HepG2 (cell line): ENCODE data around the gene DROSHA. TPM values are rescaled to one million over a fixed set of nuclear protein-coding genes. Genes with fewer than 3 reads are reported as not detected.

Experiments
- ATAC-seq: fragments of 200-7000 bp; cut with Tn5 transposase; 3 replicates; pipeline ENCODE4 v1.9.1; 2020; ENCODE audit warnings: mild to moderate bottlenecking, moderate library complexity
- BruUV-seq: library from RNA; stranded (reverse); fragments of 400-500 nt; replicated peaks from 2 replicates; lab custom pipeline; 2021; lab: Mats Ljungman, UMichigan
- CTCF ChIA-PET: fragments of 300-600 bp; formaldehyde crosslinking; extraction: SDS; loops from one replicate; lab custom pipeline; 2021; ENCODE audit warnings: low total read pairs, inconsistent platforms, low intra/inter-chr PET ratio; lab: Yijun Ruan, JAX
- POLR2A ChIA-PET: fragments of 350-600 bp; sonication (Branson Sonifier 250); formaldehyde crosslinking; loops from one replicate; lab custom pipeline; 2020; ENCODE audit warnings: antibody characterized with exemption, inconsistent platforms; lab: Yijun Ruan, JAX
- DNase-seq: peaks from one replicate; pipeline ENCODE4 v3.0.0-alpha.2; 2015; ENCODE audit warnings: low spot score
- FAIRE-seq: peaks from 3 replicates; lab custom pipeline; 2011; peaks lifted over from hg19 to GRCh38; lab: Jason Lieb, UNC
- H2AFZ ChIP-seq: one replicate; pipeline ENCODE4 v1.6.1; 2011; ENCODE audit warnings: low read length, inconsistent platforms
- H3K27ac ChIP-seq: fragments of 300-600 bp; 3 replicates; pipeline ENCODE4 v1.8.0; 2011; ENCODE audit warnings: mixed run types, mild to moderate bottlenecking, mixed read lengths, low read length, inconsistent platforms; ENCODE audit not compliant: insufficient read depth; ENCODE audit errors: extremely low read length
- H3K27me3 ChIP-seq, 2 experiments: fragments of 200-600 bp in 1 of 2; 2 replicates in 1 of 2; 3 replicates in 1 of 2; pipeline versions ENCODE4 v1.6.0 to v1.8.0; 2011; ENCODE audit warnings: low read length in 2 of 2, mild to moderate bottlenecking in 2 of 2, moderate library complexity in 2 of 2, inconsistent platforms in 1 of 2; ENCODE audit not compliant: insufficient read depth in 2 of 2, control insufficient read depth in 1 of 2
- H3K36me3 ChIP-seq, 2 experiments: fragments of 200-600 bp in 1 of 2; replicated peaks in 1 of 2; 2 replicates in 1 of 2; 3 replicates in 1 of 2; pipeline versions ENCODE4 v1.5.1 to v1.8.0; 2011; ENCODE audit warnings: low read length in 2 of 2, inconsistent platforms in 1 of 2; ENCODE audit not compliant: insufficient read depth in 2 of 2, control insufficient read depth in 1 of 2
- H3K4me1 ChIP-seq: 2 replicates; pipeline ENCODE4 v1.5.1; 2012; ENCODE audit warnings: low read length, inconsistent platforms; ENCODE audit not compliant: insufficient read depth
- H3K4me2 ChIP-seq: 2 replicates; pipeline ENCODE4 v1.6.0; 2011; ENCODE audit warnings: low read depth, low read length, inconsistent platforms
- H3K4me3 ChIP-seq, 3 experiments: fragments of 200-600 bp in 1 of 3; sonication (generic), shearing (Covaris generic) in 1 of 3; replicated peaks in 1 of 3; 2 replicates each; pipeline ENCODE4 v1.5.1; 2011 to 2016; ENCODE audit warnings: low read length in 3 of 3, inconsistent platforms in 2 of 3, low read depth in 2 of 3, mild to moderate bottlenecking in 2 of 3, control low read depth in 1 of 3, mixed read lengths in 1 of 3; ENCODE audit not compliant: insufficient read depth in 1 of 3
- H3K79me2 ChIP-seq: one replicate; pipeline ENCODE4 v1.6.1; 2011; ENCODE audit warnings: low read length, inconsistent platforms; ENCODE audit not compliant: insufficient read depth
- H3K9ac ChIP-seq: 2 replicates; pipeline ENCODE4 v1.6.0; 2011; ENCODE audit warnings: mild to moderate bottlenecking, low read depth, low read length, inconsistent platforms; ENCODE audit not compliant: insufficient read depth
- H3K9me3 ChIP-seq: 2 replicates; pipeline ENCODE4 v1.5.1; 2012; ENCODE audit warnings: mild to moderate bottlenecking, low read length
- H4K20me1 ChIP-seq: 2 replicates; pipeline ENCODE4 v1.6.0; 2011; ENCODE audit warnings: inconsistent platforms, mild to moderate bottlenecking, low read length, moderate library complexity; ENCODE audit not compliant: insufficient read depth
- CAMTA2 ChIP-seq: sonication (generic); formaldehyde crosslinking; IDR thresholded peaks from 2 replicates; pipeline ENCODE4 v1.4.0; 2020; ENCODE audit warnings: mild to moderate bottlenecking, missing genetic modification reagents, borderline replicate concordance
- GPBP1L1 ChIP-seq: sonication (generic); formaldehyde crosslinking; IDR thresholded peaks from 2 replicates; pipeline ENCODE4 v1.5.0; 2020; ENCODE audit warnings: mild to moderate bottlenecking, missing genetic modification reagents
- JUNB ChIP-seq: sonication (generic); formaldehyde crosslinking; IDR thresholded peaks from 2 replicates; pipeline ENCODE4 v1.8.0; 2022; ENCODE audit warnings: missing genetic modification reagents, mild to moderate bottlenecking, borderline replicate concordance
- NFE2L2 ChIP-seq: fragments of 150-350 bp; IDR thresholded peaks from 2 replicates; pipeline ENCODE4 v1.6.1; 2014; ENCODE audit warnings: low read length
- NFYB ChIP-seq: sonication (generic); formaldehyde crosslinking; IDR thresholded peaks from 2 replicates; pipeline ENCODE4 v1.4.0; 2020; ENCODE audit warnings: missing genetic modification reagents
- PRDM4 ChIP-seq: sonication (generic); formaldehyde crosslinking; IDR thresholded peaks from 2 replicates; pipeline ENCODE4 v1.9.0; 2021; ENCODE audit warnings: missing genetic modification reagents, borderline replicate concordance
- XBP1 ChIP-seq: sonication (generic); formaldehyde crosslinking; IDR thresholded peaks from 2 replicates; pipeline ENCODE4 v1.5.0; 2020; ENCODE audit warnings: missing genetic modification reagents
- ZFP36L2 ChIP-seq: sonication (generic); formaldehyde crosslinking; IDR thresholded peaks from 2 replicates; pipeline ENCODE4 v1.4.0; 2020; ENCODE audit warnings: missing genetic modification reagents
- ZNF224 ChIP-seq: sonication (generic); formaldehyde crosslinking; IDR thresholded peaks from 2 replicates; pipeline ENCODE4 v1.5.0; 2020; ENCODE audit warnings: mild to moderate bottlenecking, missing genetic modification reagents
- ZNF3 ChIP-seq: IDR thresholded peaks from 2 replicates; pipeline ENCODE4 v1.7.0; 2017; ENCODE audit warnings: inconsistent platforms
- ZNF326 ChIP-seq: sonication (generic); formaldehyde crosslinking; IDR thresholded peaks from 2 replicates; pipeline ENCODE4 v1.4.0; 2020; ENCODE audit warnings: missing genetic modification reagents, borderline replicate concordance
- ZNF430 ChIP-seq: sonication (generic); formaldehyde crosslinking; IDR thresholded peaks from 2 replicates; pipeline ENCODE4 v1.9.0; 2021; ENCODE audit warnings: mild to moderate bottlenecking, missing genetic modification reagents
- ZNF496 ChIP-seq: sonication (generic); formaldehyde crosslinking; IDR thresholded peaks from 2 replicates; pipeline ENCODE4 v1.8.1; 2023; ENCODE audit warnings: mild to moderate bottlenecking, moderate library complexity, missing genetic modification reagents; ENCODE audit not compliant: insufficient replicate concordance
- WGBS: methylation state at CpG from one replicate; pipeline ENCODE4 v1.1.6; 2017; ENCODE audit warnings: low lambda C conversion rate; 5-methylcytosine and 5-hydroxymethylcytosine counted together
- in situ Hi-C: cut with HindIII; loops from 2 replicates; pipeline ENCODE4 v1.10.0; 2017; ENCODE audit warnings: low pct_unique_long_range_greater_than_20kb; ENCODE audit not compliant: extremely low pct_ligation_motif_present
- intact Hi-C: fragments of 100-400 bp; cut with micrococcal nuclease; formaldehyde crosslinking; loops from one replicate; pipeline ENCODE4 v1.10.0; 2022; ENCODE audit not compliant: unreplicated experiment
- polyA plus RNA-seq, 8 experiments: library from polyadenylated mRNA; depleted of rRNA in 3 of 8; stranded (reverse) in 7 of 8; unstranded in 1 of 8; fragments of >200 nt; fragmentation: Illumina TruSeq in 4 of 8; extraction: Trizol in 4 of 8; gene quantifications; 2 replicates each; pipeline versions ENCODE4 v1.2.1 to v1.2.3, GENCODE V29; 2011 to 2016; ENCODE audit warnings: low read depth in 4 of 8, missing spikeins in 1 of 8, mixed read lengths in 1 of 8; ENCODE audit not compliant: insufficient read depth in 1 of 8
- total RNA-seq, 5 experiments: library from RNA; depleted of rRNA; stranded (reverse); fragments of >200 nt; fragmentation: Illumina TruSeq; extraction: Trizol; gene quantifications; 2 replicates each; pipeline ENCODE4 v1.2.3, GENCODE V29; 2016; ENCODE audit warnings: low read depth in 1 of 5
- TF ChIP-seq, protein P1 (sequence below): sonication (generic); formaldehyde crosslinking; IDR thresholded peaks from 2 replicates; pipeline ENCODE4 v1.4.0; 2020; ENCODE audit warnings: mild to moderate bottlenecking, missing genetic modification reagents, borderline replicate concordance
- TF ChIP-seq, protein P2 (sequence below): sonication (generic); formaldehyde crosslinking; IDR thresholded peaks from 2 replicates; pipeline ENCODE4 v1.4.0; 2020; ENCODE audit warnings: mild to moderate bottlenecking, missing genetic modification reagents

DROSHA gene
- total and polyA plus RNA-seq, 2 of the 13 experiments (the other 11 are each of a cell fraction or from before 2014, with no cell fraction given), result 22.3 to 29.4 TPM

GRCh38 chr5:31568302-31568835 is 36.5 kb upstream of the DROSHA start:
- ChIA-PET POLR2A (no interaction called here), CTCF (no interaction called here)
- Histone ChIP-seq H4K20me1 (no peaks in the 10 kb centered on the region), H3K4me2 (no peak overlapping the region), H3K27ac (no peak overlapping the region), H3K9ac (no peak overlapping the region), H3K4me3 (no peak overlapping the region), H3K79me2 (no peaks in the 10 kb centered on the region), H3K36me3 (no peaks in the 10 kb centered on the region), H3K9me3 (peaks cover 9% of the 10 kb centered on the region; the same call in 1 of the 2 replicates), H3K27me3 (no peaks in the 10 kb centered on the region), H3K4me1 (no peaks in the 10 kb centered on the region), H2AFZ (no peak overlapping the region)
- intact Hi-C loops, result no loop called here
- no peak for FAIRE-seq
- no peak for ATAC-seq
- 38% methylated on average over 1 of the region's 1 CpG for WGBS
- DNase-seq, result no peak
- no TSS peak for BruUV-seq
- in situ Hi-C loops, result no loop called here
- TF ChIP-seq PRDM4 (CRISPR knock-in tag), result no peak
- no peak for TF ChIP-seq ZFP36L2 (CRISPR knock-in tag)
- TF ChIP-seq ZNF430 (CRISPR knock-in tag), result no peak
- no peak for TF ChIP-seq CAMTA2
- no peak for TF ChIP-seq XBP1
- no peak for TF ChIP-seq ZNF496 (CRISPR knock-in tag)
- TF ChIP-seq NFYB (CRISPR knock-in tag), result no peak
- TF ChIP-seq GPBP1L1, result no peak
- TF ChIP-seq, protein P1, sequence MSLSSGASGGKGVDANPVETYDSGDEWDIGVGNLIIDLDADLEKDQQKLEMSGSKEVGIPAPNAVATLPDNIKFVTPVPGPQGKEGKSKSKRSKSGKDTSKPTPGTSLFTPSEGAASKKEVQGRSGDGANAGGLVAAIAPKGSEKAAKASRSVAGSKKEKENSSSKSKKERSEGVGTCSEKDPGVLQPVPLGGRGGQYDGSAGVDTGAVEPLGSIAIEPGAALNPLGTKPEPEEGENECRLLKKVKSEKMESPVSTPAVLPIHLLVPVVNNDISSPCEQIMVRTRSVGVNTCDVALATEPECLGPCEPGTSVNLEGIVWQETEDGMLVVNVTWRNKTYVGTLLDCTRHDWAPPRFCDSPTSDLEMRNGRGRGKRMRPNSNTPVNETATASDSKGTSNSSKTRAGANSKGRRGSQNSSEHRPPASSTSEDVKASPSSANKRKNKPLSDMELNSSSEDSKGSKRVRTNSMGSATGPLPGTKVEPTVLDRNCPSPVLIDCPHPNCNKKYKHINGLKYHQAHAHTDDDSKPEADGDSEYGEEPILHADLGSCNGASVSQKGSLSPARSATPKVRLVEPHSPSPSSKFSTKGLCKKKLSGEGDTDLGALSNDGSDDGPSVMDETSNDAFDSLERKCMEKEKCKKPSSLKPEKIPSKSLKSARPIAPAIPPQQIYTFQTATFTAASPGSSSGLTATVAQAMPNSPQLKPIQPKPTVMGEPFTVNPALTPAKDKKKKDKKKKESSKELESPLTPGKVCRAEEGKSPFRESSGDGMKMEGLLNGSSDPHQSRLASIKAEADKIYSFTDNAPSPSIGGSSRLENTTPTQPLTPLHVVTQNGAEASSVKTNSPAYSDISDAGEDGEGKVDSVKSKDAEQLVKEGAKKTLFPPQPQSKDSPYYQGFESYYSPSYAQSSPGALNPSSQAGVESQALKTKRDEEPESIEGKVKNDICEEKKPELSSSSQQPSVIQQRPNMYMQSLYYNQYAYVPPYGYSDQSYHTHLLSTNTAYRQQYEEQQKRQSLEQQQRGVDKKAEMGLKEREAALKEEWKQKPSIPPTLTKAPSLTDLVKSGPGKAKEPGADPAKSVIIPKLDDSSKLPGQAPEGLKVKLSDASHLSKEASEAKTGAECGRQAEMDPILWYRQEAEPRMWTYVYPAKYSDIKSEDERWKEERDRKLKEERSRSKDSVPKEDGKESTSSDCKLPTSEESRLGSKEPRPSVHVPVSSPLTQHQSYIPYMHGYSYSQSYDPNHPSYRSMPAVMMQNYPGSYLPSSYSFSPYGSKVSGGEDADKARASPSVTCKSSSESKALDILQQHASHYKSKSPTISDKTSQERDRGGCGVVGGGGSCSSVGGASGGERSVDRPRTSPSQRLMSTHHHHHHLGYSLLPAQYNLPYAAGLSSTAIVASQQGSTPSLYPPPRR (CRISPR knock-in tag), result no peak
- no peak for TF ChIP-seq ZNF3
- no peak for TF ChIP-seq ZNF224 (CRISPR knock-in tag)
- TF ChIP-seq, protein P2, sequence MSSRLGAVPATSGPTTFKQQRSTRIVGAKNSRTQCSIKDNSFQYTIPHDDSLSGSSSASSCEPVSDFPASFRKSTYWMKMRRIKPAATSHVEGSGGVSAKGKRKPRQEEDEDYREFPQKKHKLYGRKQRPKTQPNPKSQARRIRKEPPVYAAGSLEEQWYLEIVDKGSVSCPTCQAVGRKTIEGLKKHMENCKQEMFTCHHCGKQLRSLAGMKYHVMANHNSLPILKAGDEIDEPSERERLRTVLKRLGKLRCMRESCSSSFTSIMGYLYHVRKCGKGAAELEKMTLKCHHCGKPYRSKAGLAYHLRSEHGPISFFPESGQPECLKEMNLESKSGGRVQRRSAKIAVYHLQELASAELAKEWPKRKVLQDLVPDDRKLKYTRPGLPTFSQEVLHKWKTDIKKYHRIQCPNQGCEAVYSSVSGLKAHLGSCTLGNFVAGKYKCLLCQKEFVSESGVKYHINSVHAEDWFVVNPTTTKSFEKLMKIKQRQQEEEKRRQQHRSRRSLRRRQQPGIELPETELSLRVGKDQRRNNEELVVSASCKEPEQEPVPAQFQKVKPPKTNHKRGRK (CRISPR knock-in tag), result no peak
- TF ChIP-seq ZNF326 (CRISPR knock-in tag), result no peak
- no peak for TF ChIP-seq JUNB (CRISPR knock-in tag)
- TF ChIP-seq NFE2L2, result no peak
